Panc1 (cell line): ENCODE measurements around the gene OR56B1. TPM values are rescaled to one million over a fixed set of nuclear protein-coding genes. Genes with fewer than 3 reads are reported as not detected.

Experiments
- ATAC-seq: fragments of 200-7000 bp; cut with Tn5 transposase; 2 replicates; pipeline ENCODE4 v1.9.1; 2020; ENCODE audit warnings: mild to moderate bottlenecking, moderate library complexity
- BruUV-seq: library from RNA; stranded (reverse); fragments of 400-500 nt; replicated peaks from 2 replicates; lab custom pipeline; 2021; lab: Mats Ljungman, UMichigan
- CTCF ChIA-PET: fragments of 300-600 bp; sonication (Branson Sonifier 250); formaldehyde crosslinking; loops from one replicate; lab custom pipeline; 2022; ENCODE audit warnings: antibody characterized with exemption; lab: Charles Lee
- POLR2A ChIA-PET: fragments of 300-600 bp; sonication (Branson Sonifier 250); formaldehyde crosslinking; loops from one replicate; lab custom pipeline; 2022; ENCODE audit warnings: antibody characterized with exemption; lab: Charles Lee
- DNase-seq: peaks from one replicate; pipeline ENCODE4 v3.0.0-alpha.2; 2010; ENCODE audit warnings: low read depth, low spot score
- H3K27ac ChIP-seq: 2 replicates; pipeline ENCODE4 v1.5.1; 2011; ENCODE audit warnings: mild to moderate bottlenecking, low read length, inconsistent platforms
- H3K27me3 ChIP-seq: fragments of 200-500 bp; sonication (Bioruptor generic); 2 replicates; pipeline ENCODE4 v1.6.0; 2014; ENCODE audit warnings: low read length, inconsistent platforms; ENCODE audit not compliant: control insufficient read depth, insufficient read depth
- H3K36me3 ChIP-seq: fragments of 200-500 bp; sonication (Bioruptor generic); 2 replicates; pipeline ENCODE4 v1.5.1; 2014; ENCODE audit warnings: inconsistent platforms, mild to moderate bottlenecking, low read length, moderate library complexity; ENCODE audit not compliant: control insufficient read depth, insufficient read depth
- H3K4me1 ChIP-seq: 2 replicates; pipeline ENCODE4 v1.5.1; 2011; ENCODE audit warnings: inconsistent platforms, mild to moderate bottlenecking, low read length, moderate library complexity; ENCODE audit not compliant: control insufficient read depth, insufficient read depth
- H3K4me3 ChIP-seq, 2 experiments: 2 replicates each; pipeline ENCODE4 v1.5.1; 2011 to 2012; ENCODE audit warnings: low read depth in 2 of 2, low read length in 2 of 2, mild to moderate bottlenecking in 2 of 2, inconsistent platforms in 1 of 2, moderate library complexity in 1 of 2
- H3K9me3 ChIP-seq: fragments of 200-500 bp; sonication (Bioruptor generic); 2 replicates; pipeline ENCODE4 v1.5.1; 2014; ENCODE audit warnings: low read depth, mild to moderate bottlenecking, inconsistent platforms, low read length, moderate library complexity; ENCODE audit not compliant: control insufficient read depth, insufficient read depth
- POLR2AphosphoS5 ChIP-seq: IDR thresholded peaks from 2 replicates; pipeline ENCODE4 v1.6.1; 2012; ENCODE audit warnings: mild to moderate bottlenecking, low read depth, low read length, moderate library complexity
- REST ChIP-seq, 2 experiments: IDR thresholded peaks; 2 replicates each; pipeline ENCODE4 v1.6.1; 2011 to 2012; ENCODE audit warnings: low read depth in 2 of 2, control low read depth in 1 of 2, low read length in 1 of 2, mild to moderate bottlenecking in 1 of 2, moderate library complexity in 1 of 2; ENCODE audit not compliant: insufficient read depth in 1 of 2
- SIN3A ChIP-seq: IDR thresholded peaks from 2 replicates; pipeline ENCODE4 v1.6.1; 2012; ENCODE audit warnings: low read depth, mild to moderate bottlenecking, low read length, moderate library complexity, borderline replicate concordance; ENCODE audit not compliant: insufficient read depth
- TCF7L2 ChIP-seq: IDR thresholded peaks from 2 replicates; pipeline ENCODE4 v1.6.1; 2011; ENCODE audit warnings: mild to moderate bottlenecking, low read depth, low read length, inconsistent platforms
- in situ Hi-C: cut with HindIII; loops from 2 replicates; pipeline ENCODE4 v1.10.0; 2016; ENCODE audit warnings: low sequenced_read_pairs, low pct_unique_long_range_greater_than_20kb
- intact Hi-C: fragments of 100-400 bp; cut with micrococcal nuclease; formaldehyde crosslinking; loops from one replicate; pipeline ENCODE4 v1.10.0; 2022; ENCODE audit not compliant: unreplicated experiment
- total RNA-seq: library from RNA; stranded (reverse); gene quantifications from one replicate; pipeline ENCODE4 v1.2.1, GENCODE V29; 2021; ENCODE audit not compliant: unreplicated experiment
- TF ChIP-seq, protein P1 (sequence below): fragments of 450-650 bp; IDR thresholded peaks from 2 replicates; pipeline ENCODE4 v1.5.1; 2017; ENCODE audit warnings: mild to moderate bottlenecking

The OR56B1 gene
- total RNA-seq, 1 experiment from 2014 or later: not detected

DNA sequence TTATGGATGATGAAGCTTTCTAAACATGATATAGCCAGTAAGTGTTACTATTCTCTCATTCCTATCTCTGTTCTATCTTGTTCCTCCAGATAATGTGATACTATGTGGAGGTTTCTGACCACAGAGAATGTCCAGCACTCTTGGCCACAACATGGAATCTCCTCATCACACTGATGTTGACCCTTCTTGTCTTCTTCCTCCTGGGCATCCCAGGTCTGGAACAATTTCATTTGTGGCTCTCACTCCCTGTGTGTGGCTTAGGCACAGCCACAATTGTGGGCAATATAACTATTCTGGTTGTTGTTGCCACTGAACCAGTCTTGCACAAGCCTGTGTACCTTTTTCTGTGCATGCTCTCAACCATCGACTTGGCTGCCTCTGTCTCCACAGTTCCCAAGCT is 9.9 kb upstream of the OR56B1 start:
- no peaks in the 10 kb centered on the region for H3K4me1 ChIP-seq
- POLR2A ChIA-PET: no interaction called here
- in situ Hi-C loops (no loop called here), intact Hi-C loops (no loop called here)
- no TSS peak for BruUV-seq
- no peak for TF ChIP-seq TCF7L2
- TF ChIP-seq SIN3A: no peak
- no peak for TF ChIP-seq REST (IDR thresholded peaks at IDR 0.05; ENCODE audit: insufficient read depth in 1 of 2, low read depth in 2 of 2, low read length in 1 of 2)
- TF ChIP-seq POLR2AphosphoS5: no peak
- TF ChIP-seq, protein P1, sequence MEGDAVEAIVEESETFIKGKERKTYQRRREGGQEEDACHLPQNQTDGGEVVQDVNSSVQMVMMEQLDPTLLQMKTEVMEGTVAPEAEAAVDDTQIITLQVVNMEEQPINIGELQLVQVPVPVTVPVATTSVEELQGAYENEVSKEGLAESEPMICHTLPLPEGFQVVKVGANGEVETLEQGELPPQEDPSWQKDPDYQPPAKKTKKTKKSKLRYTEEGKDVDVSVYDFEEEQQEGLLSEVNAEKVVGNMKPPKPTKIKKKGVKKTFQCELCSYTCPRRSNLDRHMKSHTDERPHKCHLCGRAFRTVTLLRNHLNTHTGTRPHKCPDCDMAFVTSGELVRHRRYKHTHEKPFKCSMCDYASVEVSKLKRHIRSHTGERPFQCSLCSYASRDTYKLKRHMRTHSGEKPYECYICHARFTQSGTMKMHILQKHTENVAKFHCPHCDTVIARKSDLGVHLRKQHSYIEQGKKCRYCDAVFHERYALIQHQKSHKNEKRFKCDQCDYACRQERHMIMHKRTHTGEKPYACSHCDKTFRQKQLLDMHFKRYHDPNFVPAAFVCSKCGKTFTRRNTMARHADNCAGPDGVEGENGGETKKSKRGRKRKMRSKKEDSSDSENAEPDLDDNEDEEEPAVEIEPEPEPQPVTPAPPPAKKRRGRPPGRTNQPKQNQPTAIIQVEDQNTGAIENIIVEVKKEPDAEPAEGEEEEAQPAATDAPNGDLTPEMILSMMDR: no peak
- no peaks in the 10 kb centered on the region for H3K9me3 ChIP-seq
- H3K27ac ChIP-seq: no peak overlapping the region
- ATAC-seq: 0 out of 2 replicates have a peak, but pooled peaks have one; percentile 12
- H3K27me3 ChIP-seq: peaks cover 31% of the 10 kb centered on the region
- no peaks in the 10 kb centered on the region for H3K36me3 ChIP-seq
- no peak overlapping the region for H3K4me3 ChIP-seq
- CTCF ChIA-PET: no interaction called here
- no peak for DNase-seq

GRCh38 chr11:5727691-5728090 is 8.6 kb upstream of the OR56B1 start:
- in situ Hi-C loops (no loop called here), intact Hi-C loops (no loop called here)
- ChIA-PET CTCF (interaction anchor here (0.7 kb wide), 1 partner anchor 37 kb away, joined by 3 read pairs; no protein-coding TSS in a partner anchor), POLR2A (no interaction called here)
- ATAC-seq (no peak), DNase-seq (no peak)
- Histone ChIP-seq H3K27ac (no peak overlapping the region), H3K4me3 (no peak overlapping the region), H3K9me3 (no peaks in the 10 kb centered on the region), H3K36me3 (no peaks in the 10 kb centered on the region), H3K4me1 (no peaks in the 10 kb centered on the region), H3K27me3 (peaks cover 31% of the 10 kb centered on the region)
- no TSS peak for BruUV-seq
- TF ChIP-seq TCF7L2 (no peak), POLR2AphosphoS5 (no peak), SIN3A (no peak)

- H3K27ac ChIP-seq: no peak overlapping the region
- H3K4me1 ChIP-seq: no peaks in the 10 kb centered on the region
- BruUV-seq: no TSS peak
- TF ChIP-seq SIN3A: no peak
- no peak for TF ChIP-seq TCF7L2
- TF ChIP-seq REST (IDR thresholded peaks at IDR 0.05; ENCODE audit: insufficient read depth in 1 of 2, low read depth in 2 of 2, low read length in 1 of 2): no peak
- TF ChIP-seq, protein P1: no peak
- no peak for TF ChIP-seq POLR2AphosphoS5
- intact Hi-C loops (no loop called here), in situ Hi-C loops (no loop called here)
- H3K27me3 ChIP-seq: peaks cover 6% of the 10 kb centered on the region
- no peaks in the 10 kb centered on the region for H3K9me3 ChIP-seq
- no peak for DNase-seq
- no peak for ATAC-seq
- no peaks in the 10 kb centered on the region for H3K36me3 ChIP-seq
- no peak overlapping the region for H3K4me3 ChIP-seq
- POLR2A ChIA-PET: interaction anchor here (0.6 kb wide), 1 partner anchor 153 kb away, joined by 3 read pairs; no protein-coding TSS in a partner anchor
- CTCF ChIA-PET: interaction anchor here (0.5 kb wide), 1 partner anchor 122 kb away, joined by 3 read pairs; no protein-coding TSS in a partner anchor
Measured at GRCh38 chr11:5737091-5737490, 843 bp downstream of the OR56B1 start.
